Endothelial cell of umbilical vein (primary cell): ENCODE data around the gene LCN6. TPM values are rescaled to one million over a fixed set of nuclear protein-coding genes. Genes with fewer than 3 reads are reported as not detected.

Source experiments
- BruUV-seq: library from RNA; stranded (reverse); fragments of 400-500 nt; replicated peaks from 2 replicates; lab custom pipeline; 2021; lab: Mats Ljungman, UMichigan
- CTCF ChIA-PET: fragments of 300-600, 350-600 bp; sonication (Branson Sonifier 250); formaldehyde crosslinking; loops from one replicate; lab custom pipeline; 2021; ENCODE audit warnings: antibody characterized with exemption, inconsistent platforms; lab: Charles Lee
- POLR2A ChIA-PET: fragments of 300-600, 350-600 bp; sonication (Branson Sonifier 250); formaldehyde crosslinking; loops from one replicate; lab custom pipeline; 2021; ENCODE audit warnings: antibody characterized with exemption, inconsistent platforms; lab: Charles Lee
- DNase-seq: peaks from one replicate; pipeline ENCODE4 v3.0.0-alpha.2; 2011; ENCODE audit warnings: low read depth, low spot score
- FAIRE-seq: peaks from 2 replicates; lab custom pipeline; 2011; peaks lifted over from hg19 to GRCh38; lab: Jason Lieb, UNC
- H2AFZ ChIP-seq: 2 replicates; pipeline ENCODE4 v1.6.0; 2012; ENCODE audit warnings: low read depth, low read length, control low read depth, inconsistent platforms
- H3K27ac ChIP-seq: 2 replicates; pipeline ENCODE4 v1.5.1; 2011; ENCODE audit warnings: low read depth, mild to moderate bottlenecking, control low read depth, low read length, moderate library complexity; ENCODE audit not compliant: insufficient read depth
- H3K27me3 ChIP-seq, 2 experiments: 2 replicates each; pipeline versions ENCODE4 v1.6.0 to v1.6.1; 2011; ENCODE audit warnings: low read length in 2 of 2, mixed read lengths in 1 of 2; ENCODE audit not compliant: control insufficient read depth in 2 of 2, insufficient read depth in 2 of 2
- H3K36me3 ChIP-seq, 2 experiments: 2 replicates in 1 of 2; 3 replicates in 1 of 2; pipeline ENCODE4 v1.5.1; 2011; ENCODE audit warnings: low read length in 2 of 2, mild to moderate bottlenecking in 1 of 2, moderate library complexity in 1 of 2; ENCODE audit not compliant: control insufficient read depth in 2 of 2, insufficient read depth in 2 of 2; ENCODE audit errors: extremely low read depth in 1 of 2
- H3K4me1 ChIP-seq: 3 replicates; pipeline ENCODE4 v1.5.1; 2011; ENCODE audit warnings: mild to moderate bottlenecking, low read length; ENCODE audit not compliant: control insufficient read depth, insufficient read depth; ENCODE audit errors: extremely low read depth
- H3K4me2 ChIP-seq: 2 replicates; pipeline ENCODE4 v1.6.1; 2011; ENCODE audit warnings: low read length, control low read depth, mixed read lengths; ENCODE audit not compliant: insufficient read depth
- H3K4me3 ChIP-seq, 3 experiments: fragments of 200-600 bp in 1 of 3; sonication (generic), shearing (Covaris generic) in 1 of 3; replicated peaks in 1 of 3; 2 replicates each; pipeline ENCODE4 v1.5.1; 2011 to 2016; ENCODE audit warnings: control low read depth in 3 of 3, low read length in 3 of 3, mild to moderate bottlenecking in 2 of 3, inconsistent platforms in 1 of 3, low read depth in 1 of 3, moderate library complexity in 1 of 3; ENCODE audit not compliant: insufficient read depth in 1 of 3
- H3K79me2 ChIP-seq: 2 replicates; pipeline ENCODE4 v1.6.0; 2012; ENCODE audit warnings: low read length, inconsistent platforms; ENCODE audit not compliant: control insufficient read depth, insufficient read depth
- H3K9ac ChIP-seq: replicated peaks from 2 replicates; pipeline ENCODE3; 2011; ENCODE audit warnings: low read length, control low read depth; ENCODE audit not compliant: insufficient read depth; ENCODE audit errors: extremely low read depth
- H3K9me1 ChIP-seq: replicated peaks from 3 replicates; pipeline ENCODE4 v1.6.0; 2011; ENCODE audit warnings: mild to moderate bottlenecking, low read length; ENCODE audit not compliant: control insufficient read depth, insufficient read depth; ENCODE audit errors: extremely low read depth
- H3K9me3 ChIP-seq: replicated peaks from 2 replicates; pipeline ENCODE4 v1.5.1; 2012; ENCODE audit warnings: low read length, inconsistent platforms; ENCODE audit not compliant: control insufficient read depth, insufficient read depth
- H4K20me1 ChIP-seq: replicated peaks from 2 replicates; pipeline ENCODE3; 2011; ENCODE audit warnings: mild to moderate bottlenecking, low read length; ENCODE audit not compliant: control insufficient read depth, insufficient read depth; ENCODE audit errors: extremely low read depth
- EZH2 ChIP-seq: IDR thresholded peaks from 2 replicates; pipeline ENCODE4 v1.6.1; 2012; ENCODE audit warnings: borderline replicate concordance, low read depth, mild to moderate bottlenecking, moderate library complexity, low read length, inconsistent platforms; ENCODE audit not compliant: severe bottlenecking
- FOS ChIP-seq: IDR thresholded peaks from 2 replicates; pipeline ENCODE4 v1.6.1; 2011; ENCODE audit warnings: mild to moderate bottlenecking, low read length, moderate library complexity, borderline replicate concordance; ENCODE audit not compliant: insufficient read depth
- GATA2 ChIP-seq: IDR thresholded peaks from 2 replicates; pipeline ENCODE4 v1.7.0; 2011; ENCODE audit warnings: low read depth, mild to moderate bottlenecking, moderate library complexity, mixed read lengths, low read length; ENCODE audit not compliant: insufficient read length, insufficient read depth
- JUN ChIP-seq: IDR thresholded peaks from 2 replicates; pipeline ENCODE4 v1.6.1; 2011; ENCODE audit warnings: borderline replicate concordance, low read depth; ENCODE audit not compliant: insufficient read length, insufficient read depth
- MYC ChIP-seq: IDR thresholded peaks from one replicate; pipeline ENCODE4 v1.6.1; 2011; ENCODE audit warnings: mild to moderate bottlenecking, low read depth, low read length
- POLR2A ChIP-seq: IDR thresholded peaks from 2 replicates; pipeline ENCODE4 v1.6.1; 2012; ENCODE audit warnings: low read depth, mild to moderate bottlenecking, control low read depth, low read length
- POLR2AphosphoS5 ChIP-seq: IDR thresholded peaks from 2 replicates; pipeline ENCODE4 v1.6.1; 2012; ENCODE audit warnings: low read depth, mild to moderate bottlenecking, control low read depth, low read length, moderate library complexity; ENCODE audit not compliant: insufficient read depth
- dilution Hi-C: fragments of 300-500 bp; cut with MboI; formaldehyde crosslinking; loops from one replicate; pipeline ENCODE4 v1.15.0; 2019; ENCODE audit warnings: low sequenced_read_pairs; ENCODE audit not compliant: extremely low pct_ligation_motif_present
- intact Hi-C: fragments of 100-400 bp; cut with micrococcal nuclease; formaldehyde crosslinking; loops from one replicate; pipeline ENCODE4 v1.10.0; 2022
- polyA plus RNA-seq, 4 experiments: library from polyadenylated mRNA; depleted of rRNA in 3 of 4; stranded (reverse) in 3 of 4; unstranded in 1 of 4; fragments of >200 nt; gene quantifications; 2 replicates each; pipeline versions ENCODE4 v1.2.1 to v1.2.3, GENCODE V29; 2011 to 2012; ENCODE audit warnings: missing spikeins in 1 of 4
- total RNA-seq: library from RNA; stranded (reverse); gene quantifications from 2 replicates; pipeline ENCODE4 v1.2.3, GENCODE V29; 2021
- TF ChIP-seq, protein P1 (sequence below): IDR thresholded peaks from 2 replicates; pipeline ENCODE4 v1.6.1; 2011; ENCODE audit not compliant: insufficient read depth, insufficient read length
- TF ChIP-seq, protein P2 (sequence below), 2 donors: IDR thresholded peaks; 1 replicate in 1 of 2; 2 replicates in 1 of 2; pipeline ENCODE4 v1.5.1; 2011; ENCODE audit warnings: low read length in 2 of 2, mild to moderate bottlenecking in 2 of 2, moderate library complexity in 2 of 2, control low read depth in 1 of 2, inconsistent platforms in 1 of 2, low read depth in 1 of 2; ENCODE audit not compliant: insufficient read depth in 1 of 2; ENCODE audit errors: extremely low read depth in 1 of 2

The LCN6 gene
- total and polyA plus RNA-seq, 2 donors (not counting 3 experiments of a cell fraction or from before 2014, with no cell fraction given) = 0.17 TPM; not detected in 1

- H3K9ac ChIP-seq = no peak overlapping the region
- ChIA-PET POLR2A (interaction anchor here (0.6 to 3.6 kb wide), 2 partner anchors 9 to 55 kb away, joined by 3 to 20 read pairs; no protein-coding TSS in a partner anchor), CTCF (interaction anchor here (1.1 to 2.6 kb wide), 4 partner anchors 9 to 47 kb away, joined by 3 to 21 read pairs (median 4); no protein-coding TSS in a partner anchor)
- TF ChIP-seq FOS (no peak), JUN (no peak), MYC (no peak), EZH2 (no peak), POLR2AphosphoS5 (no peak), GATA2 (no peak), POLR2A (no peak)
- TF ChIP-seq, protein P1, sequence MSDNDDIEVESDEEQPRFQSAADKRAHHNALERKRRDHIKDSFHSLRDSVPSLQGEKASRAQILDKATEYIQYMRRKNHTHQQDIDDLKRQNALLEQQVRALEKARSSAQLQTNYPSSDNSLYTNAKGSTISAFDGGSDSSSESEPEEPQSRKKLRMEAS = no peak
- TF ChIP-seq, protein P2, sequence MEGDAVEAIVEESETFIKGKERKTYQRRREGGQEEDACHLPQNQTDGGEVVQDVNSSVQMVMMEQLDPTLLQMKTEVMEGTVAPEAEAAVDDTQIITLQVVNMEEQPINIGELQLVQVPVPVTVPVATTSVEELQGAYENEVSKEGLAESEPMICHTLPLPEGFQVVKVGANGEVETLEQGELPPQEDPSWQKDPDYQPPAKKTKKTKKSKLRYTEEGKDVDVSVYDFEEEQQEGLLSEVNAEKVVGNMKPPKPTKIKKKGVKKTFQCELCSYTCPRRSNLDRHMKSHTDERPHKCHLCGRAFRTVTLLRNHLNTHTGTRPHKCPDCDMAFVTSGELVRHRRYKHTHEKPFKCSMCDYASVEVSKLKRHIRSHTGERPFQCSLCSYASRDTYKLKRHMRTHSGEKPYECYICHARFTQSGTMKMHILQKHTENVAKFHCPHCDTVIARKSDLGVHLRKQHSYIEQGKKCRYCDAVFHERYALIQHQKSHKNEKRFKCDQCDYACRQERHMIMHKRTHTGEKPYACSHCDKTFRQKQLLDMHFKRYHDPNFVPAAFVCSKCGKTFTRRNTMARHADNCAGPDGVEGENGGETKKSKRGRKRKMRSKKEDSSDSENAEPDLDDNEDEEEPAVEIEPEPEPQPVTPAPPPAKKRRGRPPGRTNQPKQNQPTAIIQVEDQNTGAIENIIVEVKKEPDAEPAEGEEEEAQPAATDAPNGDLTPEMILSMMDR (IDR thresholded peaks at IDR 0.05; ENCODE audit: extremely low read depth in 1 of 2, insufficient read depth in 1 of 2, low read depth in 1 of 2, low read length in 2 of 2) = no peak
- dilution Hi-C loops (no loop called here), intact Hi-C loops (no loop called here)
- no peaks in the 10 kb centered on the region for H3K9me1 ChIP-seq
- H3K36me3 ChIP-seq = peaks cover 6 to 24% of the 10 kb centered on the region in 2 experiments
- H3K4me1 ChIP-seq = peaks cover 66% of the 10 kb centered on the region
- H3K27me3 ChIP-seq = no peaks in the 10 kb centered on the region
- BruUV-seq = no TSS peak
- no peaks in the 10 kb centered on the region for H3K9me3 ChIP-seq
- no peak overlapping the region for H3K4me2 ChIP-seq
- H3K27ac ChIP-seq = peak overlapping the region; percentile 38
- FAIRE-seq = no peak
- peaks cover 68% of the 10 kb centered on the region for H3K79me2 ChIP-seq
- H2AFZ ChIP-seq = no peak overlapping the region
- DNase-seq = no peak
- H4K20me1 ChIP-seq = no peaks in the 10 kb centered on the region
- no peak overlapping the region for H3K4me3 ChIP-seq
Measured at GRCh38 chr9:136718345-136719194, 29.8 kb downstream of the LCN6 start.
